ENCODE results near the gene CEP89.
"Not testable (repeated sequence)": the region's sequence is repeated elsewhere in the genome, so short reads cannot be mapped to it uniquely, and the experiment has no call there.

Gene CEP89

GRCh38 chr19:32862173-32862572, 109.6 kb downstream of the CEP89 start:
- in situ Hi-C loops (cut with MboI; ENCODE audit: low pct_unique_long_range_greater_than_20kb, low sequenced_read_pairs): no loop called here
- no peak for DNase-seq

- DNase-seq: no peak
- in situ Hi-C loops (cut with MboI; ENCODE audit: low pct_unique_long_range_greater_than_20kb, low sequenced_read_pairs): no loop called here
Observed at GRCh38 chr19:32861596-32861995, 110.2 kb downstream of the CEP89 start.

GRCh38 chr19:32859591-32859990, 112.2 kb downstream of the CEP89 start:
- no peak for DNase-seq
- in situ Hi-C loops (cut with MboI; ENCODE audit: low pct_unique_long_range_greater_than_20kb, low sequenced_read_pairs): no loop called here

- in situ Hi-C loops (cut with MboI; ENCODE audit: low pct_unique_long_range_greater_than_20kb, low sequenced_read_pairs): no loop called here
- DNase-seq: no peak
Observed at GRCh38 chr19:32858559-32858958, 113.2 kb downstream of the CEP89 start.

GRCh38 chr19:32858155-32858554, 113.6 kb downstream of the CEP89 start:
- in situ Hi-C loops (cut with MboI; ENCODE audit: low pct_unique_long_range_greater_than_20kb, low sequenced_read_pairs): no loop called here
- DNase-seq: no peak

GRCh38 chr19:32857584-32857983, 114.2 kb downstream of the CEP89 start:
- in situ Hi-C loops (cut with MboI; ENCODE audit: low pct_unique_long_range_greater_than_20kb, low sequenced_read_pairs): no loop called here

GRCh38 chr19:32856818-32857217, 114.9 kb downstream of the CEP89 start:
- in situ Hi-C loops (cut with MboI; ENCODE audit: low pct_unique_long_range_greater_than_20kb, low sequenced_read_pairs): not testable (repeated sequence)

More at GRCh38 chr19:32857584-32857983, 114.2 kb downstream of the CEP89 start:
- DNase-seq: no peak

GRCh38 chr19:32852216-32852615, 119.5 kb downstream of the CEP89 start:
- no peak for DNase-seq
- in situ Hi-C loops (cut with MboI; ENCODE audit: low pct_unique_long_range_greater_than_20kb, low sequenced_read_pairs): no loop called here

More at GRCh38 chr19:32856818-32857217, 114.9 kb downstream of the CEP89 start:
- DNase-seq: not testable (repeated sequence)

- in situ Hi-C loops (cut with MboI; ENCODE audit: low pct_unique_long_range_greater_than_20kb, low sequenced_read_pairs): not testable (repeated sequence)
Observed at GRCh38 chr19:32848035-32848434, 123.7 kb downstream of the CEP89 start.

GRCh38 chr19:32843716-32844245, 128.0 kb downstream of the CEP89 start:
- in situ Hi-C loops (cut with MboI; ENCODE audit: low pct_unique_long_range_greater_than_20kb, low sequenced_read_pairs): no loop called here

More at GRCh38 chr19:32848035-32848434, 123.7 kb downstream of the CEP89 start:
- not testable (repeated sequence) for DNase-seq

GRCh38 chr19:32842061-32842460, 129.7 kb downstream of the CEP89 start:
- no peak for DNase-seq
- in situ Hi-C loops (cut with MboI; ENCODE audit: low pct_unique_long_range_greater_than_20kb, low sequenced_read_pairs): no loop called here

More at GRCh38 chr19:32843716-32844245, 128.0 kb downstream of the CEP89 start:
- DNase-seq: no peak

GRCh38 chr19:32837531-32837930, 134.2 kb downstream of the CEP89 start:
- no peak for DNase-seq
- in situ Hi-C loops (cut with MboI; ENCODE audit: low pct_unique_long_range_greater_than_20kb, low sequenced_read_pairs): no loop called here

- DNase-seq; in situ Hi-C loops (cut with MboI; ENCODE audit: low pct_unique_long_range_greater_than_20kb, low sequenced_read_pairs): not testable (repeated sequence)
Observed at GRCh38 chr19:32833388-32833787, 138.4 kb downstream of the CEP89 start.

GRCh38 chr19:32832825-32833224, 138.9 kb downstream of the CEP89 start:
- DNase-seq; in situ Hi-C loops (cut with MboI; ENCODE audit: low pct_unique_long_range_greater_than_20kb, low sequenced_read_pairs): not testable (repeated sequence)

- DNase-seq; in situ Hi-C loops (cut with MboI; ENCODE audit: low pct_unique_long_range_greater_than_20kb, low sequenced_read_pairs): not testable (repeated sequence)
Observed at GRCh38 chr19:32832094-32832493, 139.7 kb downstream of the CEP89 start.

- DNase-seq: no peak
- in situ Hi-C loops (cut with MboI; ENCODE audit: low pct_unique_long_range_greater_than_20kb, low sequenced_read_pairs): no loop called here
Observed at GRCh38 chr19:32831611-32832010, 140.1 kb downstream of the CEP89 start.

GRCh38 chr19:32830231-32831014, 141.3 kb downstream of the CEP89 start:
- in situ Hi-C loops (cut with MboI; ENCODE audit: low pct_unique_long_range_greater_than_20kb, low sequenced_read_pairs): no loop called here
- DNase-seq: no peak

- in situ Hi-C loops (cut with MboI; ENCODE audit: low pct_unique_long_range_greater_than_20kb, low sequenced_read_pairs): no loop called here
Observed at GRCh38 chr19:32829345-32829896, 142.3 kb downstream of the CEP89 start.

GRCh38 chr19:32828643-32829344, 143.0 kb downstream of the CEP89 start:
- in situ Hi-C loops (cut with MboI; ENCODE audit: low pct_unique_long_range_greater_than_20kb, low sequenced_read_pairs): no loop called here
- no peak for DNase-seq

More at GRCh38 chr19:32829345-32829896, 142.3 kb downstream of the CEP89 start:
- DNase-seq: no peak

GRCh38 chr19:32828139-32828538, 143.6 kb downstream of the CEP89 start:
- in situ Hi-C loops (cut with MboI; ENCODE audit: low pct_unique_long_range_greater_than_20kb, low sequenced_read_pairs): no loop called here
- no peak for DNase-seq
